Muscle of leg (tissue), 11 donors: Measurements from ENCODE around the gene RAX2. TPM values are rescaled to one million over a fixed set of nuclear protein-coding genes. Genes with fewer than 3 reads are reported as not detected.

Experiments
- DNase-seq: peaks from one replicate; pipeline ENCODE4 v3.0.0; 2013
- H3K27ac ChIP-seq: one replicate; pipeline ENCODE4 v1.5.1; 2013; ENCODE audit warnings: mild to moderate bottlenecking, low read length, control low read depth
- H3K27me3 ChIP-seq: one replicate; pipeline ENCODE4 v1.6.1; 2013; ENCODE audit warnings: low read length; ENCODE audit not compliant: control insufficient read depth, insufficient read depth
- H3K36me3 ChIP-seq: one replicate; pipeline ENCODE4 v1.6.1; 2013; ENCODE audit warnings: low read length; ENCODE audit not compliant: control insufficient read depth, insufficient read depth
- H3K4me1 ChIP-seq: one replicate; pipeline ENCODE4 v1.6.1; 2013; ENCODE audit warnings: low read length; ENCODE audit not compliant: control insufficient read depth, insufficient read depth
- H3K4me3 ChIP-seq: one replicate; pipeline ENCODE4 v1.5.1; 2013; ENCODE audit warnings: low read length, control low read depth
- H3K9me3 ChIP-seq: replicated peaks from 2 replicates; pipeline ENCODE4 v1.6.1; 2013; ENCODE audit warnings: low read depth, low read length; ENCODE audit not compliant: control insufficient read depth
- whole genome bisulfite sequencing: methylation state at CpG from one replicate; pipeline ENCODE4 v1.1.5; 2013; ENCODE audit warnings: missing lambda C conversion rate; ENCODE audit not compliant: insufficient coverage; 5-methylcytosine and 5-hydroxymethylcytosine counted together
- polyA plus RNA-seq, 8 donors: library from polyadenylated mRNA; unstranded; fragments of 120-200 nt; gene quantifications; one replicate each; pipeline versions ENCODE4 v1.2.1 to v1.2.3, GENCODE V29; 2013; ENCODE audit warnings: inconsistent platforms in 1 of 8, low replicate concordance in 1 of 8; ENCODE audit not compliant: insufficient read length in 8 of 8, insufficient read depth in 1 of 8
- total RNA-seq: library from RNA; stranded (reverse); fragments of 120-200 nt; gene quantifications from one replicate; pipeline ENCODE4 v1.2.4, GENCODE V29; 2013

The RAX2 gene
- total and polyA plus RNA-seq, 9 donors = 0.04 TPM; not detected in 8

DNA sequence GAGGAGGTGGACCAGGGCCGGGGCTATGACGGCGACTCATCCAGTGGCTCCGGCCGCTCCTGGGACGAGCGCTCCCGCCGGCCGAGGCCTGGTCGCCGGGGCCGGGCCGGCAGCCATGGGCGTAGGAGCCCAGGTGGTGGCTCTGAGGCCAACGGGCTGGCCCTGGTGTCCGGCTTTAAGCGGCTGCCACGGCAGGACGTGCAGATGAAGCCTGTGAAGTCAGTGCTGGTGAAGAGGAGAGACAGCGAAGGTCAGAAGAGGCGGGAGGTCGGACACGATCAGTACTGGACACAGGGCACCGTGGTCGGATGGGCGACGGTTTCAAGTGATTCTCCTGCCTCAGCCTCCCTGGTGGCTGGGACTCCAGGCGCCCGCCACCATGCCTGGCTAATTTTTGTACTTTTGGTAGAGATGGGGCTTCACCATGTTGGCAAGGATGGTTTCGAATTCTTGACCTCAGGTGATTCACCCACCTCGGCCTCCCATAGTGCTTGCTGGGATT is 41.5 kb downstream of the RAX2 start:
- peaks cover 10% of the 10 kb centered on the region for H3K27me3 ChIP-seq
- no peaks in the 10 kb centered on the region for H3K36me3 ChIP-seq
- no peak for DNase-seq
- H3K4me1 ChIP-seq = no peaks in the 10 kb centered on the region
- H3K27ac ChIP-seq = no peak overlapping the region
- H3K9me3 ChIP-seq = peaks cover 4% of the 10 kb centered on the region
- 91% methylated on average over 26 of the region's 32 CpGs for WGBS
- no peak overlapping the region for H3K4me3 ChIP-seq

DNA sequence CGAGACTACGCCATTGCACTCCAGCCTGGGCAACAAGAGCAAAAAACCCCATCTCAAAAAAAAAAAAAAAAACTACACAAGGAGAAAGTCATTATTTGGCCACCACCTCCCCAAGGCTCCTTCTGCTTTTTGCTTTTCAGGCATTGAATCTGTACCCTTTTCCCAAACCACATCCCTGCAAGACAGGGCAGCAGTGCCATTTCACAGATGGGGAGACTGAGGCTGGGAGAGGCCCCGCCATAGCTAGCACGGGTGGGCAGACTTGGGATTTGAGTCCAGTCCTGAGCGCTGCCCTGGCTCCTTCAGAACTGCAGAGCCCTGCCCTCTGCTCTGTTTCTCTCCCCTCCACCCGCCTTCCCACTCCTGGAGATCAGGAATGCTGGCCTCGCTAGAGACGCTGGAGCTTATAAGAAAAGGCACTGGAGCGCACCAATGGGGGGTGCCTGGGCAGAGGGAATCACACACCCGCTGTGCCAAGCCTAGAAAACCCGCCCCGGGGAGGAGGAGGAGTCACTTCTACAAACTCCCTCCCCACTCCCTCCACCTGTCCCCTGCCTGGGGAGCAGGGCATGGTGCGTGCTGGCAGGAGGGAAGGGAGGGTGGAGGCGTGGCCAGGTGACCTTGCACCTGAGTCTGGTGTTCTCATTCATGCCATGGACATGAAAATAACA is 46.3 kb downstream of the RAX2 start:
- H3K27ac ChIP-seq = no peak overlapping the region
- peaks cover 48% of the 10 kb centered on the region for H3K27me3 ChIP-seq
- H3K4me3 ChIP-seq = no peak overlapping the region
- peaks cover 2% of the 10 kb centered on the region for H3K9me3 ChIP-seq
- peaks cover 4% of the 10 kb centered on the region for H3K4me1 ChIP-seq
- WGBS = 15% methylated on average over 2 of the region's 14 CpGs
- no peaks in the 10 kb centered on the region for H3K36me3 ChIP-seq
- no peak for DNase-seq

DNA sequence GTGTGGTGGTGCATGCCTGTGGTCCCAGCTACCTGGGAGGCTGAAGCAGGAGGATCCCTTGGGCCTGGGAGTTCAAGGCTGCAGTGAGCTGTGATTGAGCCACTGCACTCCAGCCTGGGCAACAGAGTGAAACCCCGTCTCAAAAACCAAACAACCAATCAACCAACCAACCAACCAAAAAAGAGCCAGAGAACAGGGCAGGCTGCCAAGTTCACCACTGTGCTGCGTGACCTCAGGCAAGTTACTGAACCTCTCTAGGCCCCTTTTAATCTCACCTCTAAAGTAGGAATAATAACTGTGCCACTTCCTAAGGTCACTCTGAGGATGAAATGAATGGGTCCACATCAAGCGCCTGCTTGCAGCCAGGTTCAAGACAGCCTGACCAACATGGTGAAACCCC is 46.9 kb downstream of the RAX2 start:
- WGBS = 20% methylated on average over 1 of the region's 3 CpGs
- H3K4me3 ChIP-seq = no peak overlapping the region
- no peak overlapping the region for H3K27ac ChIP-seq
- no peaks in the 10 kb centered on the region for H3K36me3 ChIP-seq
- H3K4me1 ChIP-seq = peaks cover 4% of the 10 kb centered on the region
- no peak for DNase-seq
- peaks cover 55% of the 10 kb centered on the region for H3K27me3 ChIP-seq
- H3K9me3 ChIP-seq = peaks cover 2% of the 10 kb centered on the region

DNA sequence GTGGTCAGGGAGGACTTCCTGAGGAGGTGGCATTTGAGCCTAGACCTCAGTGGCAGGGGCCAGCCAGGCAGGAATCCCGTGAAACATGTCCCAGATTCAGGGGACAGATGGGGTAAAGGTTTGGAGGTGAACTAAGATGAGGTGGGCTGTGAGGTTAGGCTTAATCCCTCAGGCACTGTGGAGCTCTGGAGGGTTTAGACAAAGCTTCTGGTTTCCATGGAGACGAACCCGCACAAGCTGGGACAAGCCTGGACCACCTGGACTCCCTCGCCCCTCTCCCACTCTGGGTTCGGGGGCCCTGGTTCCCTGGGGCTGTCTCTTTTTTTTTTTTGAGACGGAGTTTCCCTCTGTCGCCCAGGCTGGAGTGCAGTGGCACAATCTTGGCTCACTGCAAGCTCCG is 48.1 kb downstream of the RAX2 start:
- H3K27ac ChIP-seq = no peak overlapping the region
- DNase-seq = no peak
- H3K4me3 ChIP-seq = no peak overlapping the region
- no peaks in the 10 kb centered on the region for H3K9me3 ChIP-seq
- peaks cover 4% of the 10 kb centered on the region for H3K4me1 ChIP-seq
- H3K36me3 ChIP-seq = no peaks in the 10 kb centered on the region
- peaks cover 64% of the 10 kb centered on the region for H3K27me3 ChIP-seq
- WGBS = 24% methylated on average over 5 of the region's 8 CpGs

DNA sequence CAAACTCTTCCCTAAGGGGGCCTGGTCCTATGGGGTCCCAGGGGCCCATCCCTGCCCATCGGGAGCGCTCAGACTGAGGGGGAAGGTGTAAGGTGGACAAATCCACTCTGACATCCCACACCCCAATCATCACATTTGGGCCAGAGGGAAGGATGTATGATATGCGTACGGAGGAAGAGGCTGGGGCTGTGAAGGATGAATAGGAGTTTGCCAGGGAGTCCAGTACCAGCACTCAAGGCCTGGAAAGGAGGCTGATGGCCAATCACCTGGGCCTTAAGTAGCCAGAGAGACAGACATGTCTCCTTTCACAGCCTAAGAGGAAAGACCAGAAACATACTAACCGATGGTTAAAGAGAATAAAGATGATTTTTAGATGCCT is 48.9 kb downstream of the RAX2 start:
- 80% methylated on average over 1 of the region's 5 CpGs for WGBS
- peaks cover 4% of the 10 kb centered on the region for H3K4me1 ChIP-seq
- no peak overlapping the region for H3K4me3 ChIP-seq
- H3K9me3 ChIP-seq = no peaks in the 10 kb centered on the region
- no peaks in the 10 kb centered on the region for H3K36me3 ChIP-seq
- H3K27ac ChIP-seq = no peak overlapping the region
- DNase-seq = no peak
- H3K27me3 ChIP-seq = peaks cover 64% of the 10 kb centered on the region

DNA sequence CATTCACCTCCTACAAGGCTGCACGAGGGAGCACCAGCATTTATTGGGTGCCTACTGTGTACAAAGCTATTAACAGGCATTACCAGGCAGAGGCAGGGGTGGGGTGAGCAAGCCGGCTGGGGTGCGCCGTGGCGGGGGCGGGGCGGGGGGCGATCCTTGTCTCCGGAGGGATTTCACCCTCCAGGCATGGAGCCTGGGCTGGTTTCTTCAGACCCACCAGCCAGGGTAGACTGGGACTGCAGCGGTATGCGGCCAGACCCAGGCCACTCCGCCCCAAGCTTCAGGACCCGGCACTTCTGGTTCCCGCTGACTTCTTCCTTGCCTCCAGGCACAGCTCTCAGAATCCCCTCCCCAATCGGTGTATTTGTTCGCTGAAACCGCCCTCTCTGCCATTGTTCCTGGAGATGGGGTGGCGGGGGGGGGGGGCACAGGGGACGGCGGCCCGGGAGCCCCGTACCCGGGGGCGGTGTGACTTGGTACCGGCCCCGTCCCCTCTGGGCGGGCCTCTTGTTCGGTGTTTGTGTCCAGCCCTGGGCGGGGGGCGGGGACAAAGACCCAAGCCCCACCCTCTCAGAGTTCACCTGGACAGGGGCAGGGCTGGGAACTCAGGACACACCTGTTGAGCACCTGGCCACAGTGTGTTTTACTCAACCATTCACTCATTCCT is 49.5 kb downstream of the RAX2 start:
- no peak overlapping the region for H3K4me3 ChIP-seq
- 0% methylated on average over 10 of the region's 30 CpGs for WGBS

DNA sequence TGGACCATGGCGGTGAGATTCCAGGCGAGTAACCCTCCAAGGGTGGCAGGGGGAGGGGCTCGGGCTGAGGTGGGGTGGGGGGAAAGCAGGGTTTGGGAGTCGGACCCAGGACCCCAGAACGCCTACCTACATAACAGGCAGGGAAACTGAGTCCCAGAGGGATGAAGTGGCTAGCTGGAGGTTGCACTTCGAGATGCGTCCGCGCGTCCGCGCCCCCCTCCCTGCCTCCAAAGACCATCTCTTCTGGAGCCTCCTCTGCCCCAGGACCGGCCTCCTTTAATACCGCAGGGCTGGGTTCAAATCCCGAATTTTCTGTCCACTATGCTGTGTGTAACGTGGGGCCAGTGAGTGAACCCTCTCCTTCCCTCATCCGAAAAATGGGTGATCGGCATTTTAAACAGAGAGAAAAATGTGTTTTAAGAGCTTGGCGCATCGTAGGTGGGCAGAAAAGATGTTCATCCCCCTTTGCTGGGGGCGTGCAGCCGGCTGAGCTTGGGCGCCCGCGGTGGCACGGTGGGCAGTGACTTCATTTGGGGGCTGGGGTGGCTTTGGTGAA is 50.1 kb downstream of the RAX2 start:
- no peak overlapping the region for H3K27ac ChIP-seq
- H3K36me3 ChIP-seq = no peaks in the 10 kb centered on the region
- no peak overlapping the region for H3K4me3 ChIP-seq
- peaks cover 64% of the 10 kb centered on the region for H3K27me3 ChIP-seq
- no peaks in the 10 kb centered on the region for H3K9me3 ChIP-seq
- peaks cover 4% of the 10 kb centered on the region for H3K4me1 ChIP-seq
- WGBS = under 1% methylated on average over 12 of the region's 26 CpGs
- no peak for DNase-seq

More for the DNA sequence above, 49.5 kb downstream of the RAX2 start:
- no peak for DNase-seq
- Histone ChIP-seq H3K27me3 (peaks cover 64% of the 10 kb centered on the region), H3K4me1 (peaks cover 4% of the 10 kb centered on the region), H3K36me3 (no peaks in the 10 kb centered on the region), H3K27ac (no peak overlapping the region), H3K9me3 (no peaks in the 10 kb centered on the region)

DNA sequence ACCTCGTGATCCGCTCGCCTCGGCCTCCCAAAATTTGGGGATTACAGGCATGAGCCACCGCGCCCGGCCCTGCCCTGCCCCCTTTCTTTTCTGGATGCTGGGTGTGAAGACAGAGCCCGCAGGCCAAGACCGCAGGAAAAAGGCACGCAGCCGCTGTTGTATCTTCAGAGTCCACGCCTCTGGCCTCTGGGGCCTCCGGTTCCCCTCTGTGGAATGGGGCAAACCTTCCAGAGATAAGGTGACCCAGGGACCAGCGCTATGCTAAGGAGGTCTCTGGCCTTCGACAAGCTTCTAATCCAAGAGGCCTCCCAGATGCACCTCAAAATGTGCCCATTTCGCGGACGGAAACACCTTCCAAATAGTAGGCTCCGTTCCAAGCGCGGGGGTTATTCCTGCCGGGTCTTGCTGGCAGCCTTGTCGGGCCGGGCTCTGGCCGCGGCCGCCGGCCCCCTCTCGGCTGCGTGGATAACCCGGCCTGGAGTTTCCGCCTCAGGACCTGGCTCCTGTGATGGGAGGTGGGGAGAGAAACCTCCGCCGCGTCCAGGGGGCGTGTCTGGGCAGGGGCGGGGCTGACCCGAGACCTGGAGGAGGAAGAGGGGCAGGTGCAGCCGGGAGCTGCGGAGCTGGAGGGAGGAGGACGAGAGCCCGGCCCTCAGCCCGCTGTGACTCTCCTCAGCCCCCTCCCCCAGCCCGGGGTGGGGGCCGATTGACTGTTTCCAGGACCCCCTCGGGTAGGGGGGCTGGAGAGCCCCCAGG is 50.7 kb downstream of the RAX2 start:
- H3K4me1 ChIP-seq = peaks cover 4% of the 10 kb centered on the region
- H3K4me3 ChIP-seq = no peak overlapping the region
- no peak overlapping the region for H3K27ac ChIP-seq
- 16% methylated on average over 30 of the region's 46 CpGs for WGBS
- no peaks in the 10 kb centered on the region for H3K9me3 ChIP-seq
- H3K27me3 ChIP-seq = peaks cover 64% of the 10 kb centered on the region
- no peaks in the 10 kb centered on the region for H3K36me3 ChIP-seq
- peak; percentile 84 for DNase-seq

DNA sequence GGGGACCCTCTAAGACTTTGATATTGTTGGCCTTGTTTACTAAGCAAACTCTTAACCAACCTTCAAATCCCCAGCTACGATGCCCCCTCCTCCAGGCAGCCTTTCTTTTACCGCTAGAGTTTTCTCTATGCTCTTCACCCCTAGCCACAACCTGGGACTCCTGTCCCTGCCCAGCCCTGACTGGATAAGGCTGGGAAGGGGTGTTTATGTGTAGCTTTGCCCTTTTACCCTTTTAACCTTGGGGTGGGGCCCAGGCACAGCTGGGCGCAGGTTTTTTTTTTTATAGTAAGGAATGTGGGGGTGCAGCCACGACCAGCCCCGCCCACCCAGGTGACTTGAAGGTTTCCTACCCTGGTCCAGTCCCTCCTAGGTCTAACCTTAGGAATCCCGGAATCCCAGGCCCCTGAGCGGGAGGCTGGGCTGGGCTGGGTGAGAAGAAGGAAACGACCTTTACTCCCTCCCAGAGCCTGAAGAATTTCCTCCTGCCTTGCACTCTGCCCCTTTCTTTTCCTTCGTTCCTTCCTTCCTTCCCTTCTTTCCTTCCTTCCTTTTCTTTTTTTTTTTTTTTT is 51.6 kb downstream of the RAX2 start:
- no peak for DNase-seq
- Histone ChIP-seq H3K36me3 (no peaks in the 10 kb centered on the region), H3K4me3 (no peak overlapping the region), H3K9me3 (no peaks in the 10 kb centered on the region), H3K4me1 (peaks cover 4% of the 10 kb centered on the region), H3K27me3 (peaks cover 58% of the 10 kb centered on the region), H3K27ac (no peak overlapping the region)
- 30% methylated on average over 1 of the region's 9 CpGs for WGBS

DNA sequence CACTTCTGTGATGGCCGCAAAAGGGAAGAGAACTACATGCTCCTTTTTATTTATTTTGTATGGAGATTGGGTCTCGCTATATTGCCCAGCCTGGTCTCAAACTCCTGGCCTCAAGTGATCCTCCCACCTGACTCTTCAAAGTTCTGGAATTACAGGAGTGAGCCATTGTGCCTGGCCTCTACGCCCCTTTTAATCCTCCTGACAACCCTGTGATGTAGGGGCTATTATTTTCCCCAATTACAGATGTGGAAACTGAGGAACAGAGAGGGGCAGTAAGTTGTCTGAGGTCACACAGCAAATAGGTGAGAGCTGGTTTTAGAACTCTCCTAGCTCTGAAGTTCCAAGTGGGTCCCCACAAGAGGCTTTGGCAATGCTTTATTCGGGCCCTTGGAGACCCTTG is 52.2 kb downstream of the RAX2 start:
- no peak for DNase-seq
- Histone ChIP-seq H3K4me3 (no peak overlapping the region), H3K27ac (no peak overlapping the region), H3K27me3 (peaks cover 54% of the 10 kb centered on the region), H3K9me3 (no peaks in the 10 kb centered on the region), H3K4me1 (peaks cover 4% of the 10 kb centered on the region), H3K36me3 (no peaks in the 10 kb centered on the region)
- 100% methylated on average over 1 of the region's 4 CpGs for WGBS
